Adipocyte (in vitro differentiated cells): ENCODE data around the gene GJB5.

Experiments used
- DNase-seq: peaks from one replicate; pipeline ENCODE4 v3.0.0-alpha.2; 2015; ENCODE audit warnings: low read depth
- H3K27me3 ChIP-seq: replicated peaks from 2 replicates; pipeline ENCODE4 v1.7.0; 2013; ENCODE audit warnings: mild to moderate bottlenecking, low read length, moderate library complexity; ENCODE audit not compliant: control insufficient read depth, insufficient read depth
- H3K36me3 ChIP-seq: 2 replicates; pipeline ENCODE4 v1.7.0; 2013; ENCODE audit warnings: low read length, mild to moderate bottlenecking, moderate library complexity; ENCODE audit not compliant: control insufficient read depth, insufficient read depth, severe bottlenecking
- H3K4me1 ChIP-seq: 2 replicates; pipeline ENCODE4 v1.7.0; 2013; ENCODE audit warnings: mild to moderate bottlenecking, low read length, moderate library complexity; ENCODE audit not compliant: control insufficient read depth, insufficient read depth
- H3K4me3 ChIP-seq: 2 replicates; pipeline ENCODE4 v1.7.0; 2013; ENCODE audit warnings: mild to moderate bottlenecking, low read length, moderate library complexity
- H3K9ac ChIP-seq: 2 replicates; pipeline ENCODE4 v1.7.0; 2013; ENCODE audit warnings: mild to moderate bottlenecking, low read length, moderate library complexity
- H3K9me3 ChIP-seq: 2 replicates; pipeline ENCODE4 v1.7.0; 2013; ENCODE audit warnings: mild to moderate bottlenecking, low read length, moderate library complexity; ENCODE audit not compliant: control insufficient read depth

Gene GJB5

DNA sequence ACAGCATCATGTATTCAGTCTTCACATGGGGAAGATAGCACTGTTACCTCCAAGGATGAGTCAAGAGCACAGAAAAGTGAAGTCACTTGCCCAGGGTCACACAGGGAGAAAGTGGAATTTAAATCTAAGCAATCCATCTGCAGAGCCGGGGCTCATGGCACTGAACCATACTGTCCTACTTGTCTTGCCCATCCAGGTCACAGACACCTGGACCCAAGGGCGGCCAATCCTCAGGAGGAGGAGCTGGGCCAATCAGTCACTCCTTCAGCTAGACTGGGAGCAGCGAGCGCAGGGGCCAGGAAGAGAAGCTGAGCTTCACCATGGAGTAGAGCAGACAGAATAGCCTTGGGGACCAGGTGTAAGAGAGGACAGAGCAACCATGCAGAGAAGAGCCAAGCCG, 9.2 kb upstream of the GJB5 start:
- Histone ChIP-seq H3K27me3 (peaks cover 42% of the 10 kb centered on the region), H3K4me1 (no peaks in the 10 kb centered on the region), H3K36me3 (no peaks in the 10 kb centered on the region), H3K9me3 (no peaks in the 10 kb centered on the region), H3K9ac (no peak overlapping the region), H3K4me3 (no peak overlapping the region)
- DNase-seq: no peak

GRCh38 chr1:34746101-34746500, 8.7 kb upstream of the GJB5 start:
- peaks cover 42% of the 10 kb centered on the region for H3K27me3 ChIP-seq
- H3K36me3 ChIP-seq: no peaks in the 10 kb centered on the region
- H3K9me3 ChIP-seq: no peaks in the 10 kb centered on the region
- H3K9ac ChIP-seq: no peak overlapping the region
- H3K4me1 ChIP-seq: no peaks in the 10 kb centered on the region
- DNase-seq: no peak
- H3K4me3 ChIP-seq: no peak overlapping the region

- Histone ChIP-seq H3K9me3 (no peaks in the 10 kb centered on the region), H3K27me3 (peaks cover 42% of the 10 kb centered on the region), H3K4me1 (no peaks in the 10 kb centered on the region), H3K9ac (no peak overlapping the region), H3K4me3 (no peak overlapping the region), H3K36me3 (no peaks in the 10 kb centered on the region)
- DNase-seq: no peak
Observed at GRCh38 chr1:34746785-34747637, 7.8 kb upstream of the GJB5 start.

- Histone ChIP-seq H3K9ac (no peak overlapping the region), H3K4me3 (no peak overlapping the region), H3K9me3 (no peaks in the 10 kb centered on the region), H3K27me3 (peaks cover 37% of the 10 kb centered on the region), H3K4me1 (no peaks in the 10 kb centered on the region), H3K36me3 (no peaks in the 10 kb centered on the region)
- no peak for DNase-seq
Observed at GRCh38 chr1:34747638-34747941, 7.3 kb upstream of the GJB5 start.

GRCh38 chr1:34749992-34750391, 4.9 kb upstream of the GJB5 start:
- H3K9ac ChIP-seq: no peak overlapping the region
- peaks cover 3% of the 10 kb centered on the region for H3K9me3 ChIP-seq
- peaks cover 32% of the 10 kb centered on the region for H3K27me3 ChIP-seq
- H3K4me3 ChIP-seq: no peak overlapping the region
- H3K4me1 ChIP-seq: no peaks in the 10 kb centered on the region
- DNase-seq: no peak
- H3K36me3 ChIP-seq: no peaks in the 10 kb centered on the region

GRCh38 chr1:34750610-34751009, 4.2 kb upstream of the GJB5 start:
- Histone ChIP-seq H3K36me3 (no peaks in the 10 kb centered on the region), H3K4me1 (no peaks in the 10 kb centered on the region), H3K9ac (no peak overlapping the region), H3K4me3 (no peak overlapping the region), H3K27me3 (peaks cover 29% of the 10 kb centered on the region), H3K9me3 (peaks cover 3% of the 10 kb centered on the region)
- no peak for DNase-seq

- DNase-seq: no peak
- Histone ChIP-seq H3K27me3 (peaks cover 23% of the 10 kb centered on the region), H3K9ac (no peak overlapping the region), H3K4me1 (no peaks in the 10 kb centered on the region), H3K36me3 (no peaks in the 10 kb centered on the region), H3K9me3 (peaks cover 3% of the 10 kb centered on the region), H3K4me3 (no peak overlapping the region)
Observed at GRCh38 chr1:34753163-34753562, 1.7 kb upstream of the GJB5 start.

DNA sequence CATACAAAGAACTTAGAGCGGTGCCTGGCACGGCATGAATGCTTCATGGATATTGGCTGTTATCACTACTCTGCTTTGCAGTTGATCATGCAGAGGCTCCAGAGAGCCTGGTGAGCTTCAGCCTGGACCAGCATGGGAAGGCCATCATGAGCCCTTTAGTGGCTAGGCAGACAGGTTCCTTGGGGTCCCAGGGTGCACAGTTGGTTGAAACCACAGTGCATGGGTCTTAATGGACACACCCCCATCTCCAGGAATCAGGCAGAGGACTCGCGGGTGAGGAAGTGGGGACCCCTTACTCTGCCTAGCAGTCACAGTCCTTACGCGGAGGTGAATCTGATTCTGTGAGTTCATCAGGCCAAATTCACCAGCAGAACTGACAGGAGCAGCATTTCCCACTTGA, 1.1 kb downstream of the GJB5 start:
- no peak overlapping the region for H3K4me3 ChIP-seq
- no peaks in the 10 kb centered on the region for H3K36me3 ChIP-seq
- no peak overlapping the region for H3K9ac ChIP-seq
- peaks cover 16% of the 10 kb centered on the region for H3K27me3 ChIP-seq
- DNase-seq: no peak
- peaks cover 3% of the 10 kb centered on the region for H3K9me3 ChIP-seq
- H3K4me1 ChIP-seq: no peaks in the 10 kb centered on the region

GRCh38 chr1:34757386-34757785, 2.5 kb downstream of the GJB5 start:
- H3K36me3 ChIP-seq: no peaks in the 10 kb centered on the region
- H3K4me1 ChIP-seq: no peaks in the 10 kb centered on the region
- no peak overlapping the region for H3K9ac ChIP-seq
- no peak overlapping the region for H3K4me3 ChIP-seq
- DNase-seq: no peak
- H3K27me3 ChIP-seq: peaks cover 20% of the 10 kb centered on the region
- peaks cover 3% of the 10 kb centered on the region for H3K9me3 ChIP-seq

DNA sequence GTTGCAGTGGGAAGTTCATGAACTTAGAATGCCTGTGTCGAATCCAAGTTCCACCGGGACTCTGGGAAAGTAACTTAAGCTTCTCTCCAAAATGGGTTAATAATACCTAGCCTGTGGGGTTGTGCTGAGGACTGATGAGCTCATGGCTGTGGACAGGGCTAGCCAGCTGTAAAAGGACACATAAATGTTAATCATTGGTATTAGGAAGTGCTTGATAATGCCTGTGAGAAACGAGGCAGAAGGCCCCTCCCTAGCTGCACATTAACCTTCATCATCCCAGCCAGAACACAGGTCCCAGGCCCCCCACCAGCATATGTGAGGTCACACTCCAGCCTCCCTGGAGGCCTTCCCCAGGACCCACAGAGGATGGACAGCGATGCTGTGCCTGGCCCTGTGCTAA, 3.9 kb downstream of the GJB5 start:
- H3K9ac ChIP-seq: no peak overlapping the region
- H3K27me3 ChIP-seq: peaks cover 16% of the 10 kb centered on the region
- DNase-seq: no peak
- H3K4me1 ChIP-seq: no peaks in the 10 kb centered on the region
- H3K4me3 ChIP-seq: no peak overlapping the region
- H3K9me3 ChIP-seq: no peaks in the 10 kb centered on the region
- no peaks in the 10 kb centered on the region for H3K36me3 ChIP-seq

- Histone ChIP-seq H3K4me3 (no peak within 1 kb of the TSS), H3K9me3 (no peaks in the 10 kb centered on the region), H3K27me3 (peaks cover 16% of the 10 kb centered on the region), H3K36me3 (no peaks in the 10 kb centered on the region), H3K4me1 (no peaks in the 10 kb centered on the region), H3K9ac (no peak within 1 kb of the TSS)
- DNase-seq: no peak
Observed at GRCh38 chr1:34759503-34760357, 4.9 kb downstream of the GJB5 start, which contains the start of gene GJB4. Gene GJB4, plus strand, starts transcription at chr1:34759740. Its CDS starts 1,515 bp downstream, at chr1:34761255.
